ENCODE measurements around the gene SH3GL2. TPM values are rescaled to one million over a fixed set of nuclear protein-coding genes. Genes with fewer than 3 reads are reported as not detected.

SH3GL2 gene
- total RNA-seq, 4 donors from 2014 or later: not detected

DNA sequence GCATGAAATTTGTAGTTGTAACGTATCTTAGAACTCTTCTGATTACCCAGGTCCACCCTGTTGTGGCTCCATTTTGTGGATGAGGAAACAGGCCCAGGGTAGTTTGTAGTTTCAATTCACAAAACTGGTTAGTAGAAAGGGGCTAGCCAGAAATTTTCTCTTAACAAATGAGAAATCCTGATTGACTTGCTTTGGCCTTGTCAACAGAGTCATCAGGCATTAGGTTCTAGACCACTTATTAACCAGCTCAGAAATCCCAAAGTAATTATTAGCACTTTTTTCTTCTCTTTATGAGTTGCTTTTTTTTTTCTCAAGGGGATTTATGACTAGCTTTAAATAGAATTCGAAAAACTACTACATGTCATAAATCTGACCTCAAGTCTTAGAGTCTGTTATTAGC is 160.2 kb downstream of the SH3GL2 start:
- TF ChIP-seq POLR2A (IDR thresholded peaks at IDR 0.05) (no peak), EP300 (IDR thresholded peaks at IDR 0.05) (no peak)
- TF ChIP-seq, protein P1, sequence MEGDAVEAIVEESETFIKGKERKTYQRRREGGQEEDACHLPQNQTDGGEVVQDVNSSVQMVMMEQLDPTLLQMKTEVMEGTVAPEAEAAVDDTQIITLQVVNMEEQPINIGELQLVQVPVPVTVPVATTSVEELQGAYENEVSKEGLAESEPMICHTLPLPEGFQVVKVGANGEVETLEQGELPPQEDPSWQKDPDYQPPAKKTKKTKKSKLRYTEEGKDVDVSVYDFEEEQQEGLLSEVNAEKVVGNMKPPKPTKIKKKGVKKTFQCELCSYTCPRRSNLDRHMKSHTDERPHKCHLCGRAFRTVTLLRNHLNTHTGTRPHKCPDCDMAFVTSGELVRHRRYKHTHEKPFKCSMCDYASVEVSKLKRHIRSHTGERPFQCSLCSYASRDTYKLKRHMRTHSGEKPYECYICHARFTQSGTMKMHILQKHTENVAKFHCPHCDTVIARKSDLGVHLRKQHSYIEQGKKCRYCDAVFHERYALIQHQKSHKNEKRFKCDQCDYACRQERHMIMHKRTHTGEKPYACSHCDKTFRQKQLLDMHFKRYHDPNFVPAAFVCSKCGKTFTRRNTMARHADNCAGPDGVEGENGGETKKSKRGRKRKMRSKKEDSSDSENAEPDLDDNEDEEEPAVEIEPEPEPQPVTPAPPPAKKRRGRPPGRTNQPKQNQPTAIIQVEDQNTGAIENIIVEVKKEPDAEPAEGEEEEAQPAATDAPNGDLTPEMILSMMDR (IDR thresholded peaks at IDR 0.05): no peak
- WGBS, 2 donors: 72 to 77% methylated on average over 2 of the region's 2 CpGs
- no peaks in the 10 kb centered on the region for H3K36me3 ChIP-seq
- no peaks in the 10 kb centered on the region for H3K27me3 ChIP-seq
- no peak overlapping the region for H3K4me3 ChIP-seq
- DNase-seq (ENCODE audit: low spot score in 2 of 2): no peak
- no peak overlapping the region for H3K27ac ChIP-seq
- no peaks in the 10 kb centered on the region for H3K9me3 ChIP-seq
- H3K4me1 ChIP-seq: no peaks in the 10 kb centered on the region

DNA sequence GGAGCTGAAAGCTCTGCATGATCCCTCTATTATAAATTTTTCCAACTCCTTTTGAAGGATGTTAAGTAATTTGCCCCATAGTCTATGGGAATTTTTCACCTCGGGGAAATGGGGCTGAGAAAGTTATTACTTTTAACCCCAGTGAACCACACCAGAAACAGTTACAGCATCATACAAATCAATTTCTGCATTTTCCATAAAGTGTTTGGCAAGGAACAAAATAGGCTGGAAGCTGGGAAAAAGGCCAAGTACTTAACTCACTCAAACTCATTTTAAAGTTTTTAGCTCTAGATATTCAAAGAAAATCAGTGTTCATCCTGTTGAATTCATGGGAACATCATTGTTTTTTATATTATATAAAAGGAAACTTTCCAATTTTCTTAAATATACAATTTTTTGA is 160.9 kb downstream of the SH3GL2 start:
- no peaks in the 10 kb centered on the region for H3K4me1 ChIP-seq
- 4 to 13% methylated on average over 1 of the region's 1 CpG for WGBS, 2 donors
- H3K27me3 ChIP-seq: no peaks in the 10 kb centered on the region
- H3K36me3 ChIP-seq: no peaks in the 10 kb centered on the region
- no peaks in the 10 kb centered on the region for H3K9me3 ChIP-seq
- DNase-seq (ENCODE audit: low spot score in 2 of 2): no peak
- no peak overlapping the region for H3K4me3 ChIP-seq
- no peak overlapping the region for H3K27ac ChIP-seq
- TF ChIP-seq, protein P1 (IDR thresholded peaks at IDR 0.05): no peak
- no peak for TF ChIP-seq POLR2A (IDR thresholded peaks at IDR 0.05)
- no peak for TF ChIP-seq EP300 (IDR thresholded peaks at IDR 0.05)

DNA sequence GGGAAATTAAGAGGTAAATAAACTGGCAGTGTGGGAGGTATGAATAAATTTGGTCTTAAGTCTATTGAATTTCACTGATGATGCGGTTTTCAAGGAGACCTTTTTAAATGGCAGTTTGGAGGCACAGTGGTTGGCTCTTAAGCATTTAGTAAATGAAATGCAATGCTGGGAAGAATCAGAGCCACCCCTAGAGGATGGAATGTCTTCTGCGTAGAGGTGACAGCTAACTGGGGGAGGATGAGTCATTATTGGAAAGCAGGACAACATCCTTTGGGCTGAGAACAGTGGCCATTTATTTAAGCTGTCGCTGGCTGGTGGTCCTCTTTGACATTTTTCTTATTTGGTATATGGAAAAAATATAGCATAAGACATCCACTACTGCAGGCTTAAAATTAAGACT is 163.2 kb downstream of the SH3GL2 start:
- Histone ChIP-seq H3K27me3 (no peaks in the 10 kb centered on the region), H3K9me3 (no peaks in the 10 kb centered on the region), H3K4me1 (no peaks in the 10 kb centered on the region), H3K27ac (no peak overlapping the region), H3K36me3 (no peaks in the 10 kb centered on the region), H3K4me3 (no peak overlapping the region)
- TF ChIP-seq, protein P1 (IDR thresholded peaks at IDR 0.05): no peak
- TF ChIP-seq POLR2A (IDR thresholded peaks at IDR 0.05): no peak
- TF ChIP-seq EP300 (IDR thresholded peaks at IDR 0.05): no peak
- no peak for DNase-seq (ENCODE audit: low spot score in 2 of 2)
- WGBS, 2 donors: 36 to 39% methylated on average over 3 of the region's 3 CpGs

DNA sequence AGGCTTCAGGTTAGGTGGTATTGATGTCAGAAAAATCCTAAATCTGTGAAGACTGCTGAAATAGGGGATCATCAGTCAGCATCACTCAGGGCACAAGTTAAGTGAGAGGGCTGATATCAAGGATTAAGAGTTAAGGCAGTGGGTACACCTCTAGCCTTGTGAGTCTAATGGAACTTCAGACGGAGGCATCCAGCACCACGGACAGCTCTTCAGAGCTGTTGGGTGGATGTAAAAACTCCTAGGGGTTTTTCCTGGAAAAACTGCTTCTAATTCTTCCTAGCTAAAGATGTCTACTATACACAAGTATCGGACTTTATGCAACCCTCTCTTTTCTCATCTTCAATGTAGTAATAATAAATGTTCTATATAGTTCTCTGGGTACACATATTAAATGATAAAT is 165.9 kb downstream of the SH3GL2 start:
- TF ChIP-seq POLR2A (IDR thresholded peaks at IDR 0.05): no peak
- no peak for TF ChIP-seq EP300 (IDR thresholded peaks at IDR 0.05)
- TF ChIP-seq, protein P1 (IDR thresholded peaks at IDR 0.05): no peak
- DNase-seq (ENCODE audit: low spot score in 2 of 2): no peak
- WGBS, 2 donors: 15 to 24% methylated on average over 3 of the region's 3 CpGs
- H3K27me3 ChIP-seq: no peaks in the 10 kb centered on the region
- H3K9me3 ChIP-seq: no peaks in the 10 kb centered on the region
- no peaks in the 10 kb centered on the region for H3K36me3 ChIP-seq
- H3K4me1 ChIP-seq: no peaks in the 10 kb centered on the region
- H3K4me3 ChIP-seq: no peak overlapping the region
- no peak overlapping the region for H3K27ac ChIP-seq

DNA sequence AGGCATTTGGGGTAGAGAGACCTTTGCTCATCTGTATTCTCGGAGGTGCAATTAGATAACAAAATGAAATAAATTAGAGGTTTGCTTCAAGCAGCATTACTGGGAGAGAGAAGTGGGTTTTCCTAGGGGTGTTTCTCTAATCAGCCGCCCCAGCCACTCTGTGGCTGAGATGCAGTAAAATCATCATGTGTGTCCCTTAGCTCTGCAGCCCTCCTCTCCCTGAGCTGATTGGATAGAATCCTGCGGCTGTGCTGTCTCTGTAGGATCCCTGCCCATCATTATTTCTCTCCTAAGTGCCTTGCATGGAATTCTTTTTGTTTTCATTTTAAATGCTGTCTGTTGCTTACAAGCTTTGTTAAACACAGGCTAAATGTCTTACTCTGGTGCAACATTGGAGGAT is 171.4 kb downstream of the SH3GL2 start:
- H3K4me3 ChIP-seq: no peak overlapping the region
- no peak for DNase-seq (ENCODE audit: low spot score in 2 of 2)
- no peak overlapping the region for H3K27ac ChIP-seq
- H3K36me3 ChIP-seq: no peaks in the 10 kb centered on the region
- TF ChIP-seq POLR2A (IDR thresholded peaks at IDR 0.05) (no peak), EP300 (IDR thresholded peaks at IDR 0.05) (no peak)
- TF ChIP-seq, protein P1 (IDR thresholded peaks at IDR 0.05): no peak
- WGBS, 2 donors: 24 to 30% methylated on average over 3 of the region's 3 CpGs
- H3K9me3 ChIP-seq: peaks cover 0 to 16% (median 0%) of the 10 kb centered on the region in 4 donors
- H3K4me1 ChIP-seq: no peaks in the 10 kb centered on the region
- H3K27me3 ChIP-seq: no peaks in the 10 kb centered on the region
